Thoracic aorta (tissue), 2 donors: ENCODE measurements around the gene THEMIS2. TPM values are rescaled to one million over a fixed set of nuclear protein-coding genes. Genes with fewer than 3 reads are reported as not detected.
A peak's percentile ranks its signal among the peaks of the same experiment; 100 is the strongest.
"Not testable (repeated sequence)": the region's sequence is repeated elsewhere in the genome, so short reads cannot be mapped to it uniquely, and the experiment has no call there.

Experiments
- ATAC-seq: fragments of 150-250 bp; one replicate; pipeline ENCODE4 v1.8.0; 2017; ENCODE audit warnings: low read depth; ENCODE audit not compliant: insufficient number of reproducible peaks, low FRiP score
- DNase-seq: peaks from one replicate; pipeline ENCODE4 v3.0.0-alpha.2; 2020; ENCODE audit warnings: low spot score
- H3K27ac ChIP-seq, 2 donors: fragments of 200-600 bp; sonication (generic); 1 replicate in 1 of 2; 2 replicates in 1 of 2; pipeline ENCODE4 v1.5.1; 2016; ENCODE audit warnings: mild to moderate bottlenecking in 2 of 2, moderate library complexity in 2 of 2
- H3K27me3 ChIP-seq: fragments of 200-600 bp; sonication (generic); replicated peaks from 2 replicates; pipeline ENCODE4 v1.6.0; 2016; ENCODE audit warnings: mild to moderate bottlenecking; ENCODE audit not compliant: insufficient read depth
- H3K36me3 ChIP-seq: fragments of 200-600 bp; sonication (generic); one replicate; pipeline ENCODE4 v1.5.1; 2016
- H3K4me1 ChIP-seq, 2 donors: fragments of 200-600 bp; sonication (generic); 1 replicate in 1 of 2; 2 replicates in 1 of 2; pipeline versions ENCODE4 v1.5.1 to v1.6.0; 2016; ENCODE audit warnings: low read depth in 2 of 2, mild to moderate bottlenecking in 1 of 2; ENCODE audit not compliant: control insufficient read depth in 1 of 2
- H3K4me3 ChIP-seq: fragments of 200-600 bp; sonication (generic); 2 replicates; pipeline ENCODE4 v1.5.1; 2016; ENCODE audit warnings: mild to moderate bottlenecking
- H3K9me3 ChIP-seq: fragments of 200-600 bp; sonication (generic); 2 replicates; pipeline ENCODE4 v1.5.1; 2016
- total RNA-seq, 2 donors: library from RNA; depleted of rRNA; stranded (reverse); fragments of >200 nt; gene quantifications; one replicate each; pipeline versions ENCODE4 v1.1.0 to v1.2.3, GENCODE V29; 2016
- TF ChIP-seq, protein P1 (sequence below): fragments of 200-600 bp; sonication (generic); IDR thresholded peaks from one replicate; pipeline ENCODE4 v1.5.1; 2019; ENCODE audit warnings: antibody characterized with exemption

Gene THEMIS2
- total RNA-seq, 2 donors from 2014 or later = 46.2 to 119 TPM

DNA sequence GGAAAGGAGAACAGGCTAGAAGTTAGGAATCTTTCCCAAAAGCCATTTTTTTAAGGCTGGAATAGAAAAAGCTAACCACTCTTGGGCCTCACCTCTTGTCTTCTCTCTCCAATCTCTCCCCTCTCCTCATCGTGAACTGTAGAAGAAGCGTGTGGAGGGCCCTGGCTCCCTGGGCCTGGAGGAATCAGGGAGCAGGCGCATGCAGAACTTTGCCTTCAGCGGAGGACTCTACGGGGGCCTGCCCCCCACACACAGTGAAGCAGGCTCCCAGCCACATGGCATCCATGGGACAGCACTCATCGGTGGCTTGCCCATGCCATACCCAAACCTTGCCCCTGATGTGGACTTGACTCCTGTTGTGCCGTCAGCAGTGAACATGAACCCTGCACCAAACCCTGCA, 22.4 kb upstream of the THEMIS2 start:
- no peak for ATAC-seq
- TF ChIP-seq, protein P1, sequence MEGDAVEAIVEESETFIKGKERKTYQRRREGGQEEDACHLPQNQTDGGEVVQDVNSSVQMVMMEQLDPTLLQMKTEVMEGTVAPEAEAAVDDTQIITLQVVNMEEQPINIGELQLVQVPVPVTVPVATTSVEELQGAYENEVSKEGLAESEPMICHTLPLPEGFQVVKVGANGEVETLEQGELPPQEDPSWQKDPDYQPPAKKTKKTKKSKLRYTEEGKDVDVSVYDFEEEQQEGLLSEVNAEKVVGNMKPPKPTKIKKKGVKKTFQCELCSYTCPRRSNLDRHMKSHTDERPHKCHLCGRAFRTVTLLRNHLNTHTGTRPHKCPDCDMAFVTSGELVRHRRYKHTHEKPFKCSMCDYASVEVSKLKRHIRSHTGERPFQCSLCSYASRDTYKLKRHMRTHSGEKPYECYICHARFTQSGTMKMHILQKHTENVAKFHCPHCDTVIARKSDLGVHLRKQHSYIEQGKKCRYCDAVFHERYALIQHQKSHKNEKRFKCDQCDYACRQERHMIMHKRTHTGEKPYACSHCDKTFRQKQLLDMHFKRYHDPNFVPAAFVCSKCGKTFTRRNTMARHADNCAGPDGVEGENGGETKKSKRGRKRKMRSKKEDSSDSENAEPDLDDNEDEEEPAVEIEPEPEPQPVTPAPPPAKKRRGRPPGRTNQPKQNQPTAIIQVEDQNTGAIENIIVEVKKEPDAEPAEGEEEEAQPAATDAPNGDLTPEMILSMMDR = no peak
- no peak overlapping the region for H3K4me3 ChIP-seq
- peaks cover 48% of the 10 kb centered on the region for H3K36me3 ChIP-seq
- H3K27me3 ChIP-seq = no peaks in the 10 kb centered on the region
- no peaks in the 10 kb centered on the region for H3K4me1 ChIP-seq
- DNase-seq = no peak
- no peak overlapping the region for H3K27ac ChIP-seq
- H3K9me3 ChIP-seq = no peaks in the 10 kb centered on the region

DNA sequence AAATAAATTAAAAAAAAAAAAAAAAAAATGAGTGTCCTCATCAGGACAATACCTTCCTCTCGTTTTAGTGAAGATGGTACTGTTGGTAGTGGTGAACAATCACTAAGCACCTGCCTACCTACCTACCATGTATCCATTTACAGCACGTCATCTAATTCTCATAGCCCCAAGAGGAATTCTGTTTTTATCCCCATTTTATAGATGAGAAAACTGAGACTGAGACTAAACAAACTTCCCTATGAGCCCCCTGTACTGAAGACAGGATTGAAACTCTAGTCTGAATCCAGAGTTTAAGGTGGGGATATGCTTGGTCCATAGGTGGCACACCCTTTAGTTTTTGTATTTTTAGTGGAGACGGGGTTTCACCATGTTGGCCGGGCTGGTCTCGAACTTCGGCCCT, 17.3 kb upstream of the THEMIS2 start:
- no peak for DNase-seq
- no peaks in the 10 kb centered on the region for H3K9me3 ChIP-seq
- ATAC-seq = no peak
- no peak overlapping the region for H3K4me3 ChIP-seq
- TF ChIP-seq, protein P1 = no peak
- peaks cover 0 to 6% of the 10 kb centered on the region in 2 donors for H3K4me1 ChIP-seq
- H3K27ac ChIP-seq = no peak overlapping the region
- no peaks in the 10 kb centered on the region for H3K27me3 ChIP-seq
- H3K36me3 ChIP-seq = peaks cover 10% of the 10 kb centered on the region

DNA sequence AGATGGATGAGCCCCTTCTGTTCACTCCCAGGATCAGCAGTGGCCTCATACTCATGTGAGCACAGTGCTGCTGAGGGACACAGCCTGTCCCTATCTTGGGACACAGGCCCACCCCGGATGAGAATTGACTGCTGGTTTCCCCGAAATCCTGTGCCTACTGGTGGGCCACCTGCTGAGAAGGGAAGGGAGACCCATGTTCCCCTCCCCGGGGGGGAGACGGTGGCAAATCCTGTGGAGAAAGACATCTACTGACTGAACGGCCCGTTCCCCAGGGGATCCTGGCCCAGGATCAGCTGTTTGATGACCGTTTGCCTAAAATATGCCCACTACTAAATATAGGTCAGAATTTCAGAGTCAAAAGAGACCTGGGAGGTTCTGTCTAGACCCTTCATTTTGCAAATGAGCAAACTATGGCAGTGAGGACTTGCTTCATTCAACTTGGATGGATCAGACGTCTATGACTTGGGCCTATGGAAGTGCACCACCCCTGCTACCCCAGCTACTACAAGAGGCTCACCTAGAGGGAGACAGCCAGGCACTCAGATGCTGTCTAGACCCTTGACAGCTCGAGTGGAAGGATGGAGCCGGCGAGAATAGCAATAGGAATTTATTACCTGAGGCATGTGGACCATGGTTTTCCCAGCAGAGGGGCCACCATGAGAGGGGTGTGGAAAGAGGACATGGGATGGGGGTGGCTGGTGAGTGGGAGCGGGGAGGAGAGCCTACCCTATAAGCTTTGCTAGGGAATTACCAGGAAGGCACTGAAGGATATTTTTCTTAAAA, 15.6 kb upstream of the THEMIS2 start:
- TF ChIP-seq, protein P1 = no peak
- H3K9me3 ChIP-seq = no peaks in the 10 kb centered on the region
- peaks cover under 1% of the 10 kb centered on the region for H3K36me3 ChIP-seq
- H3K27me3 ChIP-seq = no peaks in the 10 kb centered on the region
- DNase-seq = no peak
- no peak overlapping the region for H3K27ac ChIP-seq
- H3K4me3 ChIP-seq = no peak overlapping the region
- peaks cover 0 to 6% of the 10 kb centered on the region in 2 donors for H3K4me1 ChIP-seq
- ATAC-seq = no peak

GRCh38 chr1:27857552-27857951, 14.8 kb upstream of the THEMIS2 start:
- not testable (repeated sequence) for ATAC-seq, H3K9me3 ChIP-seq, H3K4me3 ChIP-seq, H3K27me3 ChIP-seq, H3K27ac ChIP-seq, H3K4me1 ChIP-seq, H3K36me3 ChIP-seq, DNase-seq

GRCh38 chr1:27858072-27858948, 14.0 kb upstream of the THEMIS2 start:
- Histone ChIP-seq H3K27ac (no peak overlapping the region), H3K4me3 (no peak overlapping the region)
- DNase-seq = peak; percentile 49

More at GRCh38 chr1:27858072-27858948, 14.0 kb upstream of the THEMIS2 start:
- Histone ChIP-seq H3K4me1 (peaks cover 0 to 6% of the 10 kb centered on the region in 2 donors), H3K9me3 (no peaks in the 10 kb centered on the region), H3K27me3 (no peaks in the 10 kb centered on the region), H3K36me3 (no peaks in the 10 kb centered on the region)
- peak; percentile 69 for ATAC-seq
- TF ChIP-seq, protein P1 = peak; percentile 92
